ENCODE measurements around the gene TMEM145.

Gene TMEM145

DNA sequence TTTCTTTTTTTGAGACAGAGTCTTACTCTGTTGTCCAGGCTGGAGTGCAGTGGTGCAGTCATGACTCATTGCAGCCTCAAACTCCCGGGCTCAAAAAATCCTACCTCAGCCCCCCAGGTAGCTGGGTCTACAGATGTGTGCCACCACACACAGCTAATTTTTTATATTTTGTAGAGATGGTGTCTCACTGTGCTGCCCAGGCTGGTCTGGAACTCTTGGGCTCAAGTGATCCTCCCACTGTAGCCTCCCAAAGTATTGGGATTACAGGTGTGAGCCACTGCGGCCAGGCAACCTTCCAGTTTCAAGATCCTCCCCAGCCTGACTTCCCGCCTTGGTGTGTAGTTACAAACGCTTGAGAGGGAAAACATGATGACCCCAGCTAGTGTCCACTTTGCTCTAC, 54.8 kb downstream of the TMEM145 start:
- H3K4me3 ChIP-seq (ENCODE audit: low read depth, low read length, poor library complexity, severe bottlenecking), result no peak overlapping the region
- TF ChIP-seq EZH2 (IDR thresholded peaks at IDR 0.05; ENCODE audit: borderline replicate concordance, low read length), result no peak
- no peak overlapping the region for H3K4me2 ChIP-seq (ENCODE audit: low read length)
- no peak overlapping the region for H3K27ac ChIP-seq (ENCODE audit: low read depth, low read length, poor library complexity, severe bottlenecking)
- H2AFZ ChIP-seq (ENCODE audit: low read length), result no peak overlapping the region
- no peaks in the 10 kb centered on the region for H3K27me3 ChIP-seq (ENCODE audit: insufficient read depth, low read length)
- peaks cover 12% of the 10 kb centered on the region for H3K9me3 ChIP-seq (ENCODE audit: low read length)
- no peaks in the 10 kb centered on the region for H3K9me2 ChIP-seq (ENCODE audit: low read depth, low read length)
- peaks cover 18% of the 10 kb centered on the region for H3K4me1 ChIP-seq (ENCODE audit: insufficient read depth, low read length, severe bottlenecking)
- no peaks in the 10 kb centered on the region for H3K79me2 ChIP-seq (ENCODE audit: insufficient read depth, low read length)
- H3F3A ChIP-seq (ENCODE audit: insufficient read depth, low read length), result no peaks in the 10 kb centered on the region
- H3K36me3 ChIP-seq (ENCODE audit: insufficient read depth, low read length), result peaks cover 19% of the 10 kb centered on the region
- no peak overlapping the region for H3K9ac ChIP-seq (ENCODE audit: low read length)
- no peaks in the 10 kb centered on the region for H4K20me1 ChIP-seq (ENCODE audit: insufficient read depth, low read length)

DNA sequence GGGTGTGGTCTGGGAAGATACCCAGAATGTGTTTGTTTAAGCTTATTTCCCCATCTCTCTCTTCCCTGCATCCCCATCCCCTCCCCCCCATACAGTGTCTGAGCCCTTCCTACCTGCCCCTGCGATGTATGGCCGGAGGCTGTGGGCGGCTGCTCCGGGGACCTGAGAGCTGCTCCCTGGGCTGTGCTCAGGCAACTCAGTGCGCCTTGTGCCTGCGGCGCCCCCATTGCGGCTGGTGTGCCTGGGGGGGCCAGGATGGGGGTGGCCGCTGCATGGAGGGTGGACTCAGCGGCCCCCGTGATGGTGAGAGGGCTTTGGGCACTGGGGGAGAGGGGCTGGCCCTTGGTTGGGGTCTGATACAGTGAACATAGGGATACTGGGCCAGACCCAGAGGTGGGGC, 55.3 kb downstream of the TMEM145 start:
- Histone ChIP-seq H3K9me3 (ENCODE audit: low read length) (peaks cover 12% of the 10 kb centered on the region), H2AFZ (ENCODE audit: low read length) (no peak overlapping the region), H3K79me2 (ENCODE audit: insufficient read depth, low read length) (no peaks in the 10 kb centered on the region), H3K4me3 (ENCODE audit: low read depth, low read length, poor library complexity, severe bottlenecking) (no peak overlapping the region), H4K20me1 (ENCODE audit: insufficient read depth, low read length) (no peaks in the 10 kb centered on the region), H3K27me3 (ENCODE audit: insufficient read depth, low read length) (no peaks in the 10 kb centered on the region), H3K9ac (ENCODE audit: low read length) (no peak overlapping the region), H3F3A (ENCODE audit: insufficient read depth, low read length) (no peaks in the 10 kb centered on the region), H3K9me2 (ENCODE audit: low read depth, low read length) (no peaks in the 10 kb centered on the region), H3K4me2 (ENCODE audit: low read length) (no peak overlapping the region), H3K4me1 (ENCODE audit: insufficient read depth, low read length, severe bottlenecking) (peaks cover 15% of the 10 kb centered on the region), H3K36me3 (ENCODE audit: insufficient read depth, low read length) (peaks cover 16% of the 10 kb centered on the region), H3K27ac (ENCODE audit: low read depth, low read length, poor library complexity, severe bottlenecking) (no peak overlapping the region)
- TF ChIP-seq EZH2 (IDR thresholded peaks at IDR 0.05; ENCODE audit: borderline replicate concordance, low read length), result no peak
- TF ChIP-seq, protein P1, sequence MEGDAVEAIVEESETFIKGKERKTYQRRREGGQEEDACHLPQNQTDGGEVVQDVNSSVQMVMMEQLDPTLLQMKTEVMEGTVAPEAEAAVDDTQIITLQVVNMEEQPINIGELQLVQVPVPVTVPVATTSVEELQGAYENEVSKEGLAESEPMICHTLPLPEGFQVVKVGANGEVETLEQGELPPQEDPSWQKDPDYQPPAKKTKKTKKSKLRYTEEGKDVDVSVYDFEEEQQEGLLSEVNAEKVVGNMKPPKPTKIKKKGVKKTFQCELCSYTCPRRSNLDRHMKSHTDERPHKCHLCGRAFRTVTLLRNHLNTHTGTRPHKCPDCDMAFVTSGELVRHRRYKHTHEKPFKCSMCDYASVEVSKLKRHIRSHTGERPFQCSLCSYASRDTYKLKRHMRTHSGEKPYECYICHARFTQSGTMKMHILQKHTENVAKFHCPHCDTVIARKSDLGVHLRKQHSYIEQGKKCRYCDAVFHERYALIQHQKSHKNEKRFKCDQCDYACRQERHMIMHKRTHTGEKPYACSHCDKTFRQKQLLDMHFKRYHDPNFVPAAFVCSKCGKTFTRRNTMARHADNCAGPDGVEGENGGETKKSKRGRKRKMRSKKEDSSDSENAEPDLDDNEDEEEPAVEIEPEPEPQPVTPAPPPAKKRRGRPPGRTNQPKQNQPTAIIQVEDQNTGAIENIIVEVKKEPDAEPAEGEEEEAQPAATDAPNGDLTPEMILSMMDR (IDR thresholded peaks at IDR 0.05; ENCODE audit: low read length), result no peak

DNA sequence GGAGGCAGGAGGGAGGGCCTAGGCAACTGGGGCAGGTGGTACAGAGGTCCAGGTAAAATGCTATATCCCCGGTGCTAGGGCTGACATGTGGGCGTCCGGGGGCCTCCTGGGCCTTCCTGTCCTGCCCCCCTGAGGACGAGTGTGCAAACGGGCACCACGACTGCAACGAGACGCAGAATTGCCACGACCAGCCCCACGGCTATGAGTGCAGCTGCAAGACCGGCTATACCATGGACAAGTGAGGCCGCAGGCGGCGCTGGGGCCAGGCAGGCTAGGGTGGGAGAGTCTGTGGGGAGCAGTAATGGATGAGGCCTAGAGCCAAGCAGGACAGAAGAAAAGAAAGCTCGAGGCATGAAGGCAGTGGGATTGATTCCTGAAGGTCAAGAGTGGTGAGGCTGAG, 55.7 kb downstream of the TMEM145 start:
- Histone ChIP-seq H3K4me3 (ENCODE audit: low read depth, low read length, poor library complexity, severe bottlenecking) (no peak overlapping the region), H2AFZ (ENCODE audit: low read length) (no peak overlapping the region), H3F3A (ENCODE audit: insufficient read depth, low read length) (no peaks in the 10 kb centered on the region), H4K20me1 (ENCODE audit: insufficient read depth, low read length) (no peaks in the 10 kb centered on the region), H3K4me1 (ENCODE audit: insufficient read depth, low read length, severe bottlenecking) (peaks cover 11% of the 10 kb centered on the region), H3K4me2 (ENCODE audit: low read length) (no peak overlapping the region), H3K36me3 (ENCODE audit: insufficient read depth, low read length) (peaks cover 12% of the 10 kb centered on the region), H3K9me3 (ENCODE audit: low read length) (peaks cover 11% of the 10 kb centered on the region), H3K9me2 (ENCODE audit: low read depth, low read length) (no peaks in the 10 kb centered on the region), H3K9ac (ENCODE audit: low read length) (no peak overlapping the region), H3K79me2 (ENCODE audit: insufficient read depth, low read length) (no peaks in the 10 kb centered on the region), H3K27ac (ENCODE audit: low read depth, low read length, poor library complexity, severe bottlenecking) (no peak overlapping the region), H3K27me3 (ENCODE audit: insufficient read depth, low read length) (no peaks in the 10 kb centered on the region)
- TF ChIP-seq EZH2 (IDR thresholded peaks at IDR 0.05; ENCODE audit: borderline replicate concordance, low read length), result no peak
- TF ChIP-seq, protein P1 (IDR thresholded peaks at IDR 0.05; ENCODE audit: low read length), result no peak

DNA sequence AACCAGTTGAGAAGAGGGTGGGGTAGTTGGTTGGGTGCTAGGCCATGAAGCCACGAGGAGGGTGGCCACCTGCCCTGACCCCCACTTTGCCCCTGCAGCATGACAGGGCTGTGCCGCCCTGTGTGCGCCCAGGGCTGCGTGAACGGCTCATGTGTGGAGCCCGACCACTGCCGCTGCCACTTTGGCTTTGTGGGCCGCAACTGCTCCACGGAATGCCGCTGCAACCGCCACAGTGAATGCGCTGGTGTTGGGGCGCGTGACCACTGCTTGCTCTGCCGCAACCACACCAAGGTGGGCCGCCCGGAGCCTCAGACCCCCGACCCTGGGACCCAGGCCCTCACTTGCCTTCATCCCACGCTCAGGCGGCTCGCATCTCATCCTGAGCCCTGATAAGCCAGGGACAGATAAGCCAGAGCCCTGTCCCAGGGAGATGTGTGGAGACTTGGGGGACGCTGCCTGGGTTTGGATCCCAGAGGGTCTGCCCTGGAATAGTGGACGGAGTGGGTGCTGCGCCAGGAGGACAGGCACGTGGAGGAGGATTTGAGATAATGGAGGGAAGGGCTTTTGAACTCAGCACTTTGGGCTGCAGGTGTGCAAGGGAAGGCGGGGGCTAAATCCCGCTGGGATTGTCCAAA, 56.4 kb downstream of the TMEM145 start:
- no peaks in the 10 kb centered on the region for H3K27me3 ChIP-seq (ENCODE audit: insufficient read depth, low read length)
- H3K4me3 ChIP-seq (ENCODE audit: low read depth, low read length, poor library complexity, severe bottlenecking), result no peak overlapping the region
- H3K4me1 ChIP-seq (ENCODE audit: insufficient read depth, low read length, severe bottlenecking), result peaks cover 8% of the 10 kb centered on the region
- TF ChIP-seq, protein P1 (IDR thresholded peaks at IDR 0.05; ENCODE audit: low read length), result no peak
- TF ChIP-seq EZH2 (IDR thresholded peaks at IDR 0.05; ENCODE audit: borderline replicate concordance, low read length), result no peak
- H4K20me1 ChIP-seq (ENCODE audit: insufficient read depth, low read length), result no peaks in the 10 kb centered on the region
- H3K9ac ChIP-seq (ENCODE audit: low read length), result no peak overlapping the region
- H3F3A ChIP-seq (ENCODE audit: insufficient read depth, low read length), result no peaks in the 10 kb centered on the region
- no peaks in the 10 kb centered on the region for H3K9me2 ChIP-seq (ENCODE audit: low read depth, low read length)
- peaks cover 3% of the 10 kb centered on the region for H3K9me3 ChIP-seq (ENCODE audit: low read length)
- H2AFZ ChIP-seq (ENCODE audit: low read length), result no peak overlapping the region
- H3K36me3 ChIP-seq (ENCODE audit: insufficient read depth, low read length), result peaks cover 4% of the 10 kb centered on the region
- H3K79me2 ChIP-seq (ENCODE audit: insufficient read depth, low read length), result no peaks in the 10 kb centered on the region
- H3K4me2 ChIP-seq (ENCODE audit: low read length), result no peak overlapping the region
- no peak overlapping the region for H3K27ac ChIP-seq (ENCODE audit: low read depth, low read length, poor library complexity, severe bottlenecking)

Data from OCI-LY1 (cell line).